Pons (tissue), 1 donor: ENCODE results near the gene TENM3.

ENCODE experiments used
- DNase-seq: peaks from one replicate; pipeline ENCODE4 v3.0.0-alpha.2; 2016; ENCODE audit warnings: low spot score

Gene TENM3

DNA sequence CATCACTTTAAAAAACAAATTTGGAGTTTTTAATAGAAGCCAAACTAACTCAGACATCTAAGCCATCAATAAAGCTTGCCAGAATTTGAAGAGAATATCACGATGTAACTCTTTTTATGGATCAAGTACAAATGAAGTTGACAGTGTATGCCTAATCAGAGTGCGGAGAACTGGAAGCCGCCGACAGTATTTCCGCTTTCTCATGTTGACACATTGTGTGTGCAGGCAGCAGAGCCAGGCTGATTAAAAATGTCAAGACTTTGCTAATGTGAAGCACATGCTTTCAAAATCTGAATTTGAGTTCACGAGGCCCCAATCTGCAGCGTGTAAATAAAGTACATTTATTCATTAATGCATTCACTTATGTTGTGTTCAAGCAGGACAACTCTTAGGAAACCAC lies 161.2 kb downstream of the TENM3 start:
- DNase-seq = no peak

DNA sequence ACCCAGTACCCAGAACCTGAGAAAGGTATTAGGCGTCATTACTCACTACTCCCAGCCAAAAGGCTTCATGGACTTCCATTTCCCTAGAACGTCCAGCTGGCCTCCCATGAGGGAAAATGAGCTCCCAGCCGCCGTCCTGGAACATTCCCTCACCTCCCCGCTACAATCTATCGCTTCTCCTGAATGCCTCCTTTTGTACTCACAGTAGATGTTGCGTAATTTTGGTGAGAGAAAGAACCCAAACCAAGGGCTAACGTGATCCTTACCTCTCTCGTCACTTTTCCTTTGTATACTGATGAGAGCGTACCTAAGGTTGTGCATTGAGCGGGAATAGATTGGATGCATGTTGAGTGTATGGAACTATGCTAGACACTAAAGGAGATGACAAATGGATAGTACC lies 161.9 kb downstream of the TENM3 start:
- no peak for DNase-seq

DNA sequence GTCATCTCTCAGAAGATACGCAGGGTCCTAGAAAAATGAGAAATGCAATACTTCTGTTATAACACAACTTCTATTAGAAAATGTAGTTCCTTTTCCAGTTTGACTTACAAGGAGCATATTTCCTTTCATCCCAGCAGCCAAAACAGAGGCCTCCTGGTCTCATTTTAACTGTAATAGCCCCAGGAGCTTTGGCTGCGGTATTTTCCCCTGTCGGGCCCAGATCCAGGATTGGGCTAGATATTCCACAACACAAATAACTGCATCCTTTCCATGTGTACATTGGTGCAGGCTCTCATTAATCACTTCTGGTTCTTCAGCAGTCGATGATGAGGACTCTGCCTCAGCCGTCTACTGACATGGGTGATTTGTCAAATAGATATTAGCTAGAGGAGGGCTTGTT lies 166.1 kb downstream of the TENM3 start:
- DNase-seq = no peak

DNA sequence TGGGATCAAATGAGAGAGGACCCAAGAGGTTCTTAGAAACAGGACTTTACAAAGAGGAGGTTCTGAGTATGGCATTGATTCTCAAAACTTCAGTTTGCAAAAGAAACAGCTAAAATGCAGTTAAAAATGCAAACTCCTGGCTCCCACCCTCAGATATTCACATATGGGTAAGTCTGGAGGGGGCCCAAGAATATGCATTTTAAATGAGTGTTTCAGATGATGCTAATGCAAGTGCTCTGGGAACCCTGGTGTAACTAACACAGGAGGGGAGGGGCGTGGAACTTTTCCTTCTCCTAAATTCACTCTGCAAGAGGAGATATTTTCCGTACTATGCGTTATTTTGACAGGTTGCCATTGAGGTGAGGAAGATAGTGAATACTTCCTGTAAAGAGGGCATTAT lies 168.2 kb downstream of the TENM3 start:
- no peak for DNase-seq

DNA sequence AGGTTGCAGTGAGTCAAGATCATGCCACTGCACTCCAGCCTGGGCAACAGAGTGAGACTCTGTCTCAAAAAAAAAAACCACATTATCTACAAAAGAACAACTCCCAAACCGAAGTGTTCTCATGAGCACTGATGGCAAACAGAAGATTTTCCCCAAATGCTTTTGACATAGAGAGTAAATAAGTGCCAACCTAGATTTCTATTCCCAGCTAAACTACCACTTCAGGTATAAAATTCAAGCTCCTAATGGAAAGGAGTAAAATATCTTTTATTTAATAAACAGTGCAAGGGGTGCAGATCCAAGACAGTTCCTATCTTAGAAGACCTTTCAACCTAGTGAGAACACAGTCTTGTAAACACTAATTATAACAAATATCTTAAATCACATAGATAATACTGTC lies 170.3 kb downstream of the TENM3 start:
- DNase-seq = no peak

DNA sequence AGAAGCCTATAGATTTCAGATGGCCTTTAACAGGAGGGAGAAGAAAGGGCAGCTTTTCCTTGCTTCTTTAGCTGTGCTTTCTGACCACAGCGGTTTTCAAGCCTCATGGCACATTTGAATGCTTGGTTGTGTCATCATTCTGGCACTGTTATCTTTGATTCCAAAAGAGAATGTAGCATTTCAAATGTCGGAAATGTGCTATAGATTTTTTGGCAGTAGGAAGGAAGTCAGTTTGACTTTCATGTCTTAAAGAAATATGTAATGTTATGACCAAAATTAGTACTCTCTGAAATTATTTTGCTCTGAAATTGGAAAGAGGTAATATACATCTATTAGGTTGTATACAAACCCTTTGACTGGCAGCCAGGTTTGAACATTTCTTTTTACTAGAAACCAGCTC lies 171.9 kb downstream of the TENM3 start:
- DNase-seq = no peak

DNA sequence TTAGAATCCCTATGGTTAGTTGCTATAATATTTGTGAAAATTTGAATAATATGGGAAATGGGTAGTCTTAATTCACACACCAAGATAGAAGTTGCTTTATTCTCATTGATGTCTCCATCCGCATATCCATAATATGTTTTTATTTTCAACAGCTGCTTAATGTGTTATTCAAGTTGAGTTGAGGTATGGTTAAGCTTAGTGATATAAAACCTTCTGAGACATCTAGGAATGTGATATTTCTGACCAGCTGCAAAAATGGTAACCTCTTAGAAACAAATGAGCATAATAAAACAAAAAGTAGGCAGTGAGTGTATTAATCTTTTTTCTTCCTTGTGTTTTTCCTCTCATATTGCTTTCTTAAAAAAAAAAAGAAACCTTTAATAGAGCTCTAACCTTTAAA lies 172.9 kb downstream of the TENM3 start:
- DNase-seq = no peak

DNA sequence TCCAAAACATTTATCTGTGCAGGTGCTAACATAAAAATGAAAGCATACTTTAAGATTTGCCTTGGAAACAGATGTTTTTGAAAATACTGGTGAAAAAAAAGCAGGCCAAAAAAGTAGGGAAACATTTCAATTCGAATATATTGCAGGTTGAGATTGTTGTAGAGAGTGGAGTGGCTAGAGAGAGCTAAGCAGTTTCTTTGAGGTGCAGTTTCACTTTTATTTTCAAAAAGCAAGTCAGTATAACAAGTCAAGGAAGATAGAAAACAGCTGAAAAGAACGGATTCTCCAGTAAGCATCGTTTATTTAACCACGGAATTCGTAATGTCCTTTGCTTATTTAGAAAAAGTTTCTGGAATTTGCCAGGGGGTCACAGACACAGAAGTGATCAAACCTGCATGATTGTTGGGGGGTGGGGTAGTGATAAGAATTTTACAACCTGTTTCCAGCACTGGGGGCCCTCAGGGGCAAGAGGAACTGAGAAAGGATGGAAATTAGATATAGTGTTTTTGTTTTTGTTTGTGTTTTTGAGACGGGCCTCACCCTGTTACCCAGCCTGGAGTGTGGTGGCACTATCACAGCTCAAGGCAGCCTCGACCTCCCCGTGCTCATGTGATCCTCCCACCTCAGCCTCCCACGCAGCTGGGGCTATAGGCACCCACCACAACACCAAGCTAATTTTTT lies 175.0 kb downstream of the TENM3 start:
- no peak for DNase-seq

DNA sequence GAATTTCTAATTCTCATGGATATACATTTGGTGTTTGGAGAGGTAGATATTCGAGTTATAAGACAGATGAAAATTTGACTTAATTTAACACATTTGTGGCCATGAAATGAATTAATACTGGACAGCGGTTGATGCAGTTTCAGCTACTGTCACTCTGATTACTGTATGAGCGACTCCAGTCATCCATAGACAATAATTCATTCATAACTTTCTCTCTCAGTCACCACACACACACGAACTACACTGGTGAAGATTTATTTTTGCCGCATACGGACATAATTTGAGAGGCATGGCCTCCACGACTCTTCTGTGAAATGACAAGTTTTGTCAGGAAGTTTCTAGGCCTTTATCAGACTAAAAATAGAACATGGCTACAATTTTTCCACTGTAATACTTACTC lies 177.0 kb downstream of the TENM3 start:
- DNase-seq = no peak

DNA sequence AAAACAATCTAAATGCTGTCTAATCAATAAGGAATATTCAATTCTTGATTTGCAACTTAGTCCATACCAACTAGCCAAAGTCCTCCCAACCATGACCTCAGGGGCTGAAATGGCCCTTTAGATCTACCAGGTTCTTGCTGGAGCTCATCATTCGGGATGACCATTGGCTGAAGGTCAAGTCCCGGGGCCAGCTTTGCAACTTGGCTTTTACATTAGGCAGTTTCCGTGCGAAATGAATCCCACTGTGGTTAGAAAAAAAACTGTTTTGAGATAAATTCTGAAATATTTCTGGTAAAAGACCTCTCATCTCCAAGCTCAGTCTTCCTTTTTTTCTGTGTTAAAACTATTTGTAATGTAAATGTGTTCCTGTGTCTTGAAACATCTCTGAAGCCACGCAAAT lies 178.6 kb downstream of the TENM3 start:
- no peak for DNase-seq

DNA sequence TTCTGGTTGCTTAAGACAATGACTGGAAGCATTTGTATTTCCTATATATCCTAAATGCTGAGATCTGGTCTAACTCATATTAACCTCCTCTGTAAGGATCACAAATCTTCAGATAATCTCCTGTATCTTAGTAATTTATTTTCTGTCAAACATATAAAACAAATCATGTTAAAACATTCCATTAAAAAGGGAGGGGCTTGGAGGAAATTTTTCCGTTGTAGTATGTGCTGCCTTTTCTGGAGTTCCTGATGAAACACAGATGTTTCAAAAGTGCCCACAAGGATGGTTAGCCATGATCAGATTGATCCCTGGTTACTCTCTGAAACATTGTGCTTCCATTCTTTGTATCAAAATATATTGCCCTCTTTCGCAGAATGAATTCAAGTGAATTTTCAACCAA lies 182.1 kb downstream of the TENM3 start:
- no peak for DNase-seq

DNA sequence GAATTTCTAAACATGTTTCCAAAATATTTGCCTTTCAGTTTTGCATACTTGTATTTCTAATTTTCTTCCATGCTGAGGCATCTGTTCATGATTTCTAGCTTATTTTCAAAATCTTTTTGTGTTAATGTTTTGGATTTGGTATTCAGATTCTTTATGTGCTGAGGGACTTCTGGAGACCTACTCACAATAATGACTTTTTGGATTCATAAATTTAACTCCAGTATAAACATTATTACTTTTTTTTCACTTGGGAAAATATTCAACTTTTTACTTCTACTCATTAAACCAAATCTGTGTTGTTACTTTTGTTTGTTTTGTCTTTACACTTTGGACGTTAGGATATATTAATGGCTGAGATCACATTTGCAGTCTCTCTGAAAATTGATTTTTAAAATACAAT lies 183.7 kb downstream of the TENM3 start:
- no peak for DNase-seq

DNA sequence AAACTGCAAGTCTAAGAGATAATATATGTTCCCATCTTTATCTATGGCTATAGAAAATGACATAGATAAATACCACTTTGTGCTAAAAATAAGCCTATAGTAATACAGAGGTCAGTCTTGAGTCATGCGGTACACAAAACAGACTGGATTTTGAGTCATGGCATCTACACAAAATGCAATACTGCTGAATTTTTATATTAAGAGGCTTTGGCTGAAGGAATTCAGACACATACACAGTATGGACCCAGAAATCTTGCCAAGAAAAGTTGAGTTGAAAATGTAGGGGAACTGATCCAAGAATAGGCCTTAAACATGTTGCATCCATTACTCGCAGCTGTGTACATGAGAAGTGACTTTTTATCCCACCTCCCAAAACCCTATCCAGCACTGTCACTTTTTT lies 184.4 kb downstream of the TENM3 start:
- no peak for DNase-seq

DNA sequence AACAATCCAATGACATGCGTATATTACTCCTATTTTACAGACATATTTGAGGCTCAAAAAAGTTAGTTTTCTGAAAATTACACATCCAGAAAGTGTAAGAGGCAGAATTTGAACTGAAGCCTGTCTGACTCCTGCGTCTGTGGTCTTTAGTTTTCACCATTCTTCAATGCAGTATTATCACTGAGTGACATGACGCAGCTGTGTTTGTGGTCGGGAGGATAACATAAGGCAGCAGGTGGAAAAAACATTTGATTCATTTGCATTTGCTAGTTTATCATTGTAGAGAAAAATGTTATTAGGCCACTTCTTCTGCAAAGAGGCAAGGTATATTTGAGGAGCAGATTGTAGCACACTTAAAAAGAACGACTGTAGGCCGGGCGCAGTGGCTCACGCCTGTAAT lies 186.7 kb downstream of the TENM3 start:
- DNase-seq = no peak

DNA sequence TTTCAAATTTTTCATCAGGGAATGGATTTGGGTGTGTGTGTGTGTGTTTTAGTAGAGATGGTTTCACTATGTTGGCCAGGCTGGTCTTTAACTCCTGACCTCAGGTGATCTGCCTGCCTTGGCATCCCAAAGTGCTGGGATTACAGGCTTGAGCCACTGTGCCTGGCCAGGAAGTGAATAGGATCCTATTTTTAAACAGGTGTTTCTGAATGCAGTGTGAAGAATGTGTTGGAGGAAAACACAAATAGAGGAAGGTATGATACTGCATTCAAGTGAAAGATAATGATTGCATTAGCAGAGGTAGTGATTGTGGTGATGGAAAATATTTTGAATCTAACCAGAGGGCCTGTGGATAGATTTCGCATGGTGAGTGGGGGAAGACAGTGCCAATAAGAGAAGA lies 189.6 kb downstream of the TENM3 start:
- DNase-seq = no peak

DNA sequence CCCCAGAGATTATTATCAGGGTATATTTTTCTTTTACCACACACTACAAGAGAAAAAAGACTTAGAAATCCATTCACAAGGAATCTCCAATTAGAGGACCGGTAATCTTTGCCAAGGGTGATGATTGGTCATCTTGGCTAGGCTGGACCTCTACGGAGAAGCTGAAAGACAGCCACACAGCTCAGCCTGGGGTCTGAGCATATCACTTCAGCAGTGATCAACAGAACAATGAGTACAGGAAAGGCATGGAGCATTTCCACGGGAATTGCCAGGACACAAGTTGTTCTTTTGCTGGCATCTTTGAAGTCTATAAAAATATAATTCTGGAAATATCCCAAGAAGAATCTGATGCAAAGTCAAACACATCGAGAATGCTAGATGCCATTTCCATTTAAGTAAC lies 191.5 kb downstream of the TENM3 start:
- DNase-seq = no peak

DNA sequence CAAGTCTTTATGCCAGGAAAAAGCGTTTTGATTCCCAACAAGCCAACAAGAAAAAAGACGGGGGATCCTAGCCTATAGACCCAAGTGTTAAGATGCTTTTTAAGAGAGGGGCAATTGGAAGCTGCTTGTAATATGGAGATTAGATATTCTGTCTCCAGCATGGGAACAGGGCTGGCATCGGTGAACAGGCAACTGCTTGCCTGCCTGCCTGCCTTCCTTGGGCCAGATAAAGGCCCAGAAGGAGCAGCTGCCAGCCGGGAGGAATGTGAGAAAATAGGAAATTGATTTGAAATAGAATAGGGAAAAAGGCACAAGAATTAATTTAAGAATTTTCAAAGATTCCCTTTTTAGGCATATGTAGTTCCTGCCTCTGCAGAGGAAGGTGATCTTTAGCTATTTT lies 192.2 kb downstream of the TENM3 start:
- DNase-seq = no peak

DNA sequence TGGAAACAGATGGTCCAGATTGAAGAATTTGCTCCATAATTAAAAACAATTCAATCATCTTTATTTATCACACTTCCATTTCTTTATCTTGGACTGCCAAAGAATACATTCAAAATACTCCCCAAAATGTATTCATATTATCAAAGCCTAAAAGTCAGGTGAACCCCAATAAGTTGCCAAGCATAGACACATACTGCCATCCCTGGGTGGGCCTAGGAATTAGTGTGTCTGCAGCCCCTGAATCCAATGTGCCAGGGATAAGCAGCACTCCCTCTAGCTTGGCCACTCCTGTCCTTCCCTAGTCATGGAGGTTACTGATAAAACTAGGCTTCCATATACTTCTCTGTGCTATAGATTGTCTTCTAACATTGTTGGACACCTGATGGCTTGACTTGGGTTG lies 199.9 kb downstream of the TENM3 start:
- no peak for DNase-seq

DNA sequence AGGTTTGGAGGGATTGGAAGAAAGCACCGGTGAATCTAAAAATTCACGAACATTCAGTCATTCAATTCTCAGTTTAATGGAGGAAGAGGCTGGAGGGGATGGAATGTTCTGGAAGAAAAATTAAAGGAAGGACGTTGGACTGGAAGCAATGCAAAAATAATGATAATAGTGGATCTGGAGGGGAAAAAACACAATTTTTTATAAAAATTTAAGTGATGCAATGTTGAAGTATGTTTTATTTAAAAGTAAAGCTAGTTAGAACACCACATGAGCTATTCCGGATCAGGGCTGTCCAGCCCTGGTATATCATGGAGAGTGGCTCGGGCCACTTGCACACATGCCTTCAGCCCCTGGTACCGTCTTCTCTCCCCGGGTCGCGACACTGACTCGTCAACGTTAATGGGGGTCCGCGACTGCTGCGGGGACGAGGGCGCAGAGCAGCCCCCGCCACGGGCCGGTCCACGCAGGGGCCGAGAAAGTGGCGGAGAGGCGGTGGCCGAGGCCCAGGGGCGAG lies 204.6 kb downstream of the TENM3 start:
- peak; percentile 18 for DNase-seq

DNA sequence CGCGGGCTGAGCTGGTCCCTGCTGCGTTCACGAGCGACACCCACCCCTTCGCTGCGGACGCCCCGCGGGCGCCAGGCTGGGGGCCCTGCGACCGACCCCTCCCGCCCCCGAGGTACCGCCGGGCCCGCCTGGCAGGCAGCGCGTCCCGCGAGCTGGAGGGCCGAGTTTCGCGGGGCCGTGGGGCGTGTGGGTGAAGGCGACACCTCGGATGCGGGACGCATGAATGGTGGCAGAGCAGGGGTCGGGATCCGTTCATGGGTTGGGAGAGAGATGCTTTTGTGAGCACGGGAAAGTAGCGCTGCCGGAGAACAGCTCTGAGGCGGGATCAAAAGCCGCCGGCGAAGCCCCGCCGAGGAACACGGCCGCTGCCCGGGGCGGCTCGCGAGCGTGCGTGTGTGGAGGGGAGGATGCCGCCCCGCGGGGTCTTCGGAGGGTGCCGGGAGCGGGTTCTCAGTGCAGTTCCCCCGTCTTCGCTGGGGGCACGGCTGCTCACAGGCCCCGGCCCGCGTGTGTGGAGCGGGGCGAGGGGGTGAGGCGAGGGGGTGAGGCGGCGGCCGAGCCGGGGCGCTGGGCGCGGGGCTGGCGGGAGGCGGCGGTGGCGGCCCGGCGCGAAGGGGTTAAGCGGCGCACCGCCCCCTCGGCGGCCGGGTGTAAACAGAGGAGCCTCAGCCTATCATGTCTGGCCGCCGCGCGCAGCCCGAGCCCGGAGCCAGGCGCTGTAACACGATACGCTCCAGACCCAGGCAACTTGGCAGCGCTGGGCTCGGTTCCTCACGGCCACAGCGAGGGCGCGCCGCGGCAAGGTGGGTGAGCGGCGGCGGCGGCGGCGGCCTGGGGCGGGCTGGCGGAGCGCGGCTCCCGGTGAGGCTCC lies 205.3 kb downstream of the TENM3 start:
- DNase-seq = peak; percentile 41

DNA sequence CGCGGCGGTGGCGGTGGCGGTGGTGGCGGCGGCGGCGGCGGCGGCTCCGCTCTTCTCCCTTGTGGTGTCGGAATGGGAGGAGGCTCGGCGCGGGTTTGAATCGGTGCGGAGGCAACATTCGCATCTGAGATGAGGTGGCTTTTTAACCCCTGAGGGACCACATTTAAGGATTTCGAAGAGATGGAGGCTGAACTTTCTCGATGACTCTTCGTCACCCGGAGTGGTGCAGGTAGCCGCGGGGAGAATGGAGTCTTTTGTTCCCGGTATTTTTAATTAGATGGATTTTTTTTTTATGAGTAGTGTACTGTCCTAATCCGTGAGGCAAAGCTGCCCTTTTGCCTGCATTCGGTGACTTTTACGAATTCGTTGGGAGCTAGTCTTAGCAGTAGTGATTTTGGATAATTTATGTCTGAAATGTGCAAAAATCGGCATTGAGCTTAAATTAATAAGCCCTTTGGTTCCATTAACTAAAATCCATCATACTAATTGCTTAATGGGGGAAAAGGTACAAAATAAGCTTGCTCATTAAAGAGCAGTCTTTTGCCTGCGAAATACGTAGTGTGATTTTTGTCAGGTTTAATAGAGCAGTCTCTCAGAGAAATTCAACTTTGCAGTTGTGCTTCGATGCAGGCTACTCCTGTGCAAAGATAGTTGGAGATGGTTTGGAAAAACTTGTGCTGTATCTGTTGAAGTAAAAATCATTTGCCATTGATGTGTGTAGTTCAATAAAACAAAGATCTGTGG lies 206.2 kb downstream of the TENM3 start:
- peak; percentile 26 for DNase-seq

DNA sequence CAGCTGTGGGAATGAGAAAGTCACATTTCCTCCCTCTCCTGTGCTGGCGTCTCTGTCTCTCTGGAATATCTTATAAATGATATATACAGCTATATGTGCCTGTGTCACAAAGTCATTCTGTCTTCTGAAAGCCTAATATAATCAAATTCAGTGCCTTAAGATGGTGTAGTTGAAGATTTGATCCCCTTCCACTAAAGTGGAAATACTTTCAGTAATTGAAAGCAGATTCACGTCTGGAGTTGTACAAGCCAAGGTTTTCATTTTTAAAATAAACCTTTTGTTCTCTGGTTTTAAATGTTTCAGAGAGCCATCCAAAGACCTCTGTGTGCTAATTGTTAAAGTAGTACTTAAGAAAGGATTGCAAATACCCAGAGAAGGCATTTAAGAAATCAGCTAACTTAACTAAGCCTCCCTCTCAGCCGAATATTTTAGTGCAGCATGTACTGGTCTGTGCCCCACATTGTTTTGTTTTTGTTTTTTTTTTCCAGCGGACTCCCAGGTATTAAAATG lies 206.8 kb downstream of the TENM3 start:
- no peak for DNase-seq

DNA sequence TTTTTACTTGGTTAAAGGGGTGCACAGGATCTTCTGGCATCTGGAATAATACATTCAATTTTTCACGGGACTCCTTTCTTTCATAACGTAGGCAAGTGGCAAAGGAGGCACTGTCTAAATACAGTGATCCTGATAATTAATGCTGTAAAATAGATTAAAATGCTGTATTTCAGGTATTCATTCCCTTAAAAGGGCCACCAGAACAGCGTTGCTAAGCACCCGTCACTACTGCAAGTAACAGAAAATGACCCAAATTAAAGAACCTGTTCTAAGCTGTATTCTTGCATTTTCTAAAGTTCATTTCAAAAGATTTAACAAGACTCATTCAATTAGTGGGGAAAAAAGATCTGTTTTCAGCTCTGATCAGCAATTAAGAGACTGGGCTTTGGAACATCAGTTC lies 208.2 kb downstream of the TENM3 start:
- no peak for DNase-seq
